ENCODE data around the gene ITK. TPM values are rescaled to one million over a fixed set of nuclear protein-coding genes. Genes with fewer than 3 reads are reported as not detected.

ITK gene
- total RNA-seq, 1 donor: not detected

- no peak for DNase-seq (ENCODE audit: low read depth)
- TF ChIP-seq CTCF (IDR thresholded peaks at IDR 0.05; ENCODE audit: insufficient read depth, low read depth, low read length): no peak
- no peak overlapping the region for H3K4me3 ChIP-seq (ENCODE audit: low read depth, low read length)
These were observed 66.6 kb downstream of the ITK start for GRCh38 chr5:157247267-157247666.

DNA sequence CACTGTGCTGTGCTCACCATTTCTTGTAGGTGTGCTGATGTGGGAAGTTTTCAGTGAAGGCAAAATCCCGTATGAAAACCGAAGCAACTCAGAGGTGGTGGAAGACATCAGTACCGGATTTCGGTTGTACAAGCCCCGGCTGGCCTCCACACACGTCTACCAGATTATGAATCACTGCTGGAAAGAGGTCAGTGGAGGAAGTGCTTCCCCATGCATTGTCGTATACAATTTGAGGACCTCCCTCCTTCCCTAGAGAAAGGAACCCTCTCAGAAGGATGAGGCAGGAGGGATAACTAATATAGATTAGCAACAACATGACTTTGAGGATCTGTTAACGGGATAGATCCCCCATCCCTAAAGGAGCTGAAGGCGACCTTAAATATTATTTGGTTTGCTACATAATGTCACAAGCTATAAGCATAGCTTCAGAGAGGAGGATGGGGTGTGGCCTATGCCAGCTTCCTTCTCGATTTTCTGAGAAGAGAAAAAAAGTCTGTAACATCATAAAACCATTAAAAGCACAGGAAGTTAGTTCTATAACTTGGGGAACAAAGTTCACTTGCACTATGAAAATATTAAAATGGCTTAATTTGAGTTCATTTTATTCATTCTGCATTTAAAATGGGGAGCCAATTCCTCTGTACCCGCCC, 68.3 kb downstream of the ITK start:
- DNase-seq (ENCODE audit: low read depth): no peak
- no peak for TF ChIP-seq CTCF (IDR thresholded peaks at IDR 0.05; ENCODE audit: insufficient read depth, low read depth, low read length)
- H3K4me3 ChIP-seq (ENCODE audit: low read depth, low read length): no peak overlapping the region

GRCh38 chr5:157252711-157253465, 72.2 kb downstream of the ITK start:
- H3K4me3 ChIP-seq (ENCODE audit: low read depth, low read length): no peak overlapping the region
- no peak for DNase-seq (ENCODE audit: low read depth)
- no peak for TF ChIP-seq CTCF (IDR thresholded peaks at IDR 0.05; ENCODE audit: insufficient read depth, low read depth, low read length)

GRCh38 chr5:157253547-157253946, 72.9 kb downstream of the ITK start:
- TF ChIP-seq CTCF (IDR thresholded peaks at IDR 0.05; ENCODE audit: insufficient read depth, low read depth, low read length): peak; percentile 97
- no peak overlapping the region for H3K4me3 ChIP-seq (ENCODE audit: low read depth, low read length)
- DNase-seq (ENCODE audit: low read depth): peak; percentile 63

GRCh38 chr5:157258450-157258849, 77.8 kb downstream of the ITK start:
- no peak for TF ChIP-seq CTCF (IDR thresholded peaks at IDR 0.05; ENCODE audit: insufficient read depth, low read depth, low read length)
- no peak for DNase-seq (ENCODE audit: low read depth)
- no peak overlapping the region for H3K4me3 ChIP-seq (ENCODE audit: low read depth, low read length)

GRCh38 chr5:157259699-157260098, 79.1 kb downstream of the ITK start:
- no peak for TF ChIP-seq CTCF (IDR thresholded peaks at IDR 0.05; ENCODE audit: insufficient read depth, low read depth, low read length)

More at GRCh38 chr5:157259699-157260098, 79.1 kb downstream of the ITK start:
- DNase-seq (ENCODE audit: low read depth): no peak
- H3K4me3 ChIP-seq (ENCODE audit: low read depth, low read length): no peak overlapping the region
